Measurements from ENCODE around the gene RELA. TPM values are rescaled to one million over a fixed set of nuclear protein-coding genes. Genes with fewer than 3 reads are reported as not detected.
A peak's percentile ranks its signal among the peaks of the same experiment; 100 is the strongest.

The RELA gene
- total RNA-seq, 2 experiments from 2014 or later = 76.9 to 109 TPM

DNA sequence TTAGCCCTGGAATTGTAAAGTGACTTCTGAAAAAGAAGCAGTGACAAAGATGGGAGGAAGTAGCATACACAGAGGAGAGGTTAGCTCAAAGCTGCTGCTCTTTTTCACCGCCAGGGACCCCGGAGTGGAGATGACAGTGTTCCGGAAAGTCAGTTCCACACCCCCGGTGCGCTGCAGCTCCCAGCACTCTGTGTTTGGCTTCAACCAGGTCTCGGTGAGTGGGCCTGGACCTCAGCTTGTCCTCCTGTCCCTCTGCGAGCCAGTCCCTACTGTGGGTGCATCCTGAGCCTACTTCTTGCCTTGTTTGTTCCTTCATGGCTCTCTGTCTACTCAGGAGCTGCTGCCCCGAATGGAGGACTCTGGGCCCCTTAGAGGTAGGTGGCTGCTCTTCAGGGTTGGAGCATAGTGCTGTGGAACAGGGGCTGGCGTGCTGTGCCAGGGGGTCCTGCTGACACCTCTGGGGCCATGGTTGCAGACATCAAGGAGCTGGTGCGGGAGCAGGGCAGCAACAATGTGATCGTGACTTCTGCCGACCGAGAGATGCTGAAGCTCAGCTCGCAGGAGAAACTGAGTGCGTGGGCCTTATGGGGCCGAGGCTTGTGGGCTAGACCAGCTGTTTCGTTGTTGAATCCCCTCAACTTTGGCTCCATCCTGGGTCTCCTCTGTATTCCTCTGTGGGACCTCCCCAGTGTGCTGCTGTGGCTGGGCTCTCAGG, 45.4 kb downstream of the RELA start:
- H3K9me3 Mint-ChIP-seq (ENCODE audit: low read depth) = no peaks in the 10 kb centered on the region
- CTCF ChIA-PET = interaction anchor here (0.6 to 1.0 kb wide), 6 partner anchors 8 to 214 kb away, joined by 3 to 5 read pairs (median 3); partner anchors contain the start of gene RNASEH2C
- H3K27ac Mint-ChIP-seq = peak overlapping the region; percentile 90
- no peak for ATAC-seq
- no peaks in the 10 kb centered on the region for H3K27me3 Mint-ChIP-seq
- peak overlapping the region; percentile 93 for H3K4me3 Mint-ChIP-seq
- DNase-seq = no peak
- peaks cover 22% of the 10 kb centered on the region for H3K4me1 Mint-ChIP-seq
- H3K36me3 Mint-ChIP-seq (ENCODE audit: low read depth) = peaks cover 47% of the 10 kb centered on the region
- POLR2A ChIA-PET = no interaction called here
- intact Hi-C loops (cut with DNase I, micrococcal nuclease) = no loop called here

DNA sequence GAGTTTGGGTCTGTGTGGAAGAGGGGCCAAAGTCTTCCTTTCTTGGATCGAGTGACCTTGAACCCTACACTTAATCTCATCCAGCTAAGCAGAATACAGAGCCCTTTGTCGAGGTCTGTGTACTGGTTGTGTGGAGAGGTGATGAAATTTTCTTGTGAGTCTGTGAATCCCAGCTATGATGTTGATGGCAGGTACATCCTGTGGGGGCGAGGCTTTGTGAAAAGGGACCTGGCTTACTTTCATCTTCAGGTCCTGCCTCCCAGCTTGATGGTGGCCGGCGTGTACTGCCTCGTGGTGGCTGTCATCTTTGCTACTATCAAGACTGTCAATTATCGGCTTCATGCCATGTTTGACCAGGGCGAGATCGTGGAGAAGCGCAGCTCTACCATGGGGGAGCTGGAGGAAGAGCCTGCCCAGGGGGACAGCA, 46.1 kb downstream of the RELA start:
- intact Hi-C loops (cut with DNase I, micrococcal nuclease) = no loop called here
- peaks cover 47% of the 10 kb centered on the region for H3K36me3 Mint-ChIP-seq (ENCODE audit: low read depth)
- POLR2A ChIA-PET = no interaction called here
- H3K4me3 Mint-ChIP-seq = peak overlapping the region; percentile 93
- H3K4me1 Mint-ChIP-seq = peaks cover 27% of the 10 kb centered on the region
- CTCF ChIA-PET = interaction anchor here (0.7 to 0.8 kb wide), 4 partner anchors 10 to 35 kb away, joined by 3 to 5 read pairs (median 3); partner anchors contain the start of gene SIPA1
- H3K9me3 Mint-ChIP-seq (ENCODE audit: low read depth) = no peaks in the 10 kb centered on the region
- H3K27me3 Mint-ChIP-seq = no peaks in the 10 kb centered on the region
- ATAC-seq = no peak
- peak overlapping the region; percentile 90 for H3K27ac Mint-ChIP-seq
- DNase-seq = peak; percentile 60

DNA sequence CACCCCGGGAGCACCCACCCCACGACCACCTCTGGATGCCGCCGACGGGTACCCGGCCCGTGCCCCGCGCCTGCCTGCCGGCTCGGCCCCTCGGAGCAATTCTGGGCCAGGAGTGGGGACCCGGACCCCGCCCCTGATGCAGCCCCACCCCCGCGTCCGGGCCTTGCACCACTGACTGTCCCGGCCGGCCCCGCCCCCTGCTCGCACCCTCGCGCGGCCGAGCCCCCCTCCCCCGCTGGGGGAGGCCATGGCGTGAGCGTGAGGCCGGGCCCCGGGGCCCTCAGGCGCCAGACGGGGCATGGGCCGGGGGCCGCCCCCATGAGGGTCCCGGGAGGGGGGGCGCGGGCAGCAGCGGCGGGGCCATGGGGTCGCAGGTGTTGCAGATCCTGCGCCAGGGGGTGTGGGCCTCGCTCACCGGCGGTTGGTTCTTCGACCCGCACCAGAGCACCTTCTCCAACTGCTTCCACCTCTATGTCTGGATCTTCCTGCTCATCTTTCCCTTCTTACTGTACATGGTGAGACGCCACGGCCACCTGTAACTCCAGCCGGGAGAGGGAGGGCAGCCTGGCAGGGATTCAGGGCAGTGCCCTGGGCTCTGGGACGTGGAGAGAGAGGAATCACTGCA, 46.7 kb downstream of the RELA start:
- no peaks in the 10 kb centered on the region for H3K27me3 Mint-ChIP-seq
- CTCF ChIA-PET = interaction anchor here (0.8 to 1.8 kb wide), 11 partner anchors 10 to 429 kb away, joined by 3 to 20 read pairs (median 4); partner anchors contain the start of genes CCDC85B, FAM89B, SIPA1 and ZNRD2
- H3K4me1 Mint-ChIP-seq = peaks cover 31% of the 10 kb centered on the region
- H3K4me3 Mint-ChIP-seq = peak overlapping the region; percentile 96
- H3K27ac Mint-ChIP-seq = peak overlapping the region; percentile 94
- no peak for ATAC-seq
- POLR2A ChIA-PET = interaction anchor here (0.8 to 1.4 kb wide), 7 partner anchors 22 to 191 kb away, joined by 3 to 9 read pairs (median 4); partner anchors contain the start of genes EHBP1L1, MALAT1, SCYL1 and SIPA1
- intact Hi-C loops (cut with DNase I, micrococcal nuclease) = loop anchor here (1.0 to 2.0 kb wide), 24 partner anchors 22 to 692 kb away; partner anchors contain the start of genes SIPA1 (in 2 of the 2), SLC25A45 (in 2 of the 2), ZNRD2 (in 2 of the 2) and BANF1 (in 1 of the 2)
- H3K9me3 Mint-ChIP-seq (ENCODE audit: low read depth) = no peaks in the 10 kb centered on the region
- peak; percentile 68 for DNase-seq
- H3K36me3 Mint-ChIP-seq (ENCODE audit: low read depth) = peaks cover 45% of the 10 kb centered on the region

DNA sequence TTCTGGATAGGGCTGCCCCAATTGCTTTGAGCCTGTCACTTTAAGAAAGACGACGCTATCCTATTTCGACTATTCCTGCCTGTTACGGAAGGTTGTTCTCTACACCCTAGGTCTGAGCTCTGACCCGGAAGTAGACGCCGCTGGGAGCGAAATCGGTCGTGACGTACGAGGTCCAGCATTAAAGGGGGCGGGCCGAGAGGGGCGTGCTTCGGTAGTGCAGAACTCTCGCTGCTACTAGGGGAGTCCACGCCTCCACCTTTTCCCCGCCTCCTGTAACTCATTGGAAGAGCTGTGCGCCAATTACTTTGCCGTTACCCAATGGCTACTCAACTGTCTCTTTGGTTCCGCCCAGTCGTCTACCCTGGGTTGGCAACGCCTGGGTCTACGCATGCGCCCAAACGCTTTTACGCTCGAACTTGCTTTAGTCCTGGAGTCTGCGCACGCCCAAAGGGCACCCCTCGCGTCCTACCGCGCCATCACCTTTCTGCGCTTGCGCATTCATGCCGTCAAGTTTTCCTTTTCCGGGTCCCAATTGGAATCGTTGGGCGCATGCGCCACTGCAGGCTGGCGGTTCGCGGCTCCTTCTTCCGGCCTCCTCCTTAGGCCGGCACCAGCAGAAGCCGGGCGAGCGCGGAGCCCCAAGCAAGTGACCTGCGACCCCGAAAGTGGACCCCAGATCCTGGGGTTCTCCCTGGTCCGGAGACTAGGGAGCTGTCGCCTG, 47.3 kb downstream of the RELA start, which contains the start of gene PCNX3:
Gene PCNX3, plus strand, starts transcription at position 548 of the 721 bp plus-strand sequence. CDS start 536 bp downstream, outside the sequence.
- H3K27ac Mint-ChIP-seq = peak within 1 kb of the TSS; percentile 94
- peak within 1 kb of the TSS; percentile 96 for H3K4me3 Mint-ChIP-seq
- peaks cover 38% of the 10 kb centered on the region for H3K4me1 Mint-ChIP-seq
- ATAC-seq = peak; percentile 93
- H3K9me3 Mint-ChIP-seq (ENCODE audit: low read depth) = no peaks in the 10 kb centered on the region
- ChIA-PET POLR2A (interaction anchor here (0.5 to 1.4 kb wide), 21 partner anchors 23 to 479 kb away, joined by 3 to 9 read pairs (median 4); partner anchors contain the start of genes CFL1, EHBP1L1, FAM89B and MALAT1), CTCF (interaction anchor here (0.6 to 1.8 kb wide), 21 partner anchors 17 to 1314 kb away, joined by 3 to 20 read pairs (median 4); partner anchors contain the start of genes CCDC85B, FAM89B, FIBP and KAT5)
- peak; percentile 100 for DNase-seq
- intact Hi-C loops (cut with DNase I, micrococcal nuclease) = loop anchor here (1.0 to 2.0 kb wide), 24 partner anchors 23 to 691 kb away; partner anchors contain the start of genes SIPA1 (in 2 of the 2), SLC25A45 (in 2 of the 2), ZNRD2 (in 2 of the 2) and BANF1 (in 1 of the 2)
- H3K27me3 Mint-ChIP-seq = no peaks in the 10 kb centered on the region
- H3K36me3 Mint-ChIP-seq (ENCODE audit: low read depth) = peaks cover 45% of the 10 kb centered on the region

DNA sequence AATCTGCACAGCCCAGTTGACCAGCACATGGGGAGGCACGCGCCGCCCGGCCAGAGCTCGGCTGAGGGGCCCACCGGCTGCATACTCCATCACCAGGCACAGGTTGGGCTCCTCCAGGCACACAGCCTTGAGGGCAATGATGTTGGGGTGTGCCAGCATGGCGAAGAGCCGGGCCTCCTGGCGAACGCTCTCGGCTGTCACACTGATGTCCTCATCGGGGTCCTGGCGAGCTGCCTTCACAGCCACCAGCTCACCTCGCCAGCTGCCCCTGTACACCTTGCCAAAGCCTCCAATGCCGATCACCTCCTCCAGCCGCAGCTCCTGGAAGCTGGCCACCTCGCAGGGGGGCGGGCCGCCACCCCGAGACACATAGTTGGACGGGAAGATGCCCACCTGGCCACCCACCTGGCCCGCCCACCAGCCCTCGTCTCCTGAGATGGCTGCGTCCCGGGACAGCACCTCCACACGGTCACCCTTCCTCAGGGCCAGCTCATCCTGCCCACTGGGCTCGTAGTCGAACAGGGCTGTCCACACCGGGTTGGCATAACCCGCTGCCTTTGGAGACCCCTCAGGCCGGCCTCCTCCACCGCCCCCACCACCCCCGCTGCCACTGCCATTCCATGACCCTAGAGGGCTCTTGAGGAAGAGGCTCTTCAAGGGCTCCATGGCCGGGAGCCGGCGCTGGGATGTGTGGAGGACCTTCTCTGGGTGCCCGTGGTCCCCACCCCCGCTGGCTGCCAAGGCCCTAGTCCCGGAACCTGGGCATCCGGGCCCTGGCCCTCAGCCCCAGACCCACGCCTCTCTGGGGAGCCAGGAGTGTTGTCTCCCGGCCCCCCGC, 49.4 kb downstream of the RELA start:
- ATAC-seq (no peak), DNase-seq (peak; percentile 46)
- ChIA-PET CTCF (interaction anchor here (0.8 to 1.5 kb wide), 4 partner anchors 13 to 72 kb away, joined by 3 to 6 read pairs (median 4); partner anchors contain the start of gene EHBP1L1), POLR2A (interaction anchor here (0.6 to 1.7 kb wide), 5 partner anchors 10 to 231 kb away, joined by 3 to 5 read pairs (median 3); partner anchors contain the start of genes RELA and SLC25A45)
- Mint-ChIP-seq H3K27me3 (no peaks in the 10 kb centered on the region), H3K9me3 (ENCODE audit: low read depth) (no peaks in the 10 kb centered on the region), H3K27ac (peak overlapping the region; percentile 69), H3K4me1 (peaks cover 51% of the 10 kb centered on the region), H3K4me3 (peak overlapping the region; percentile 96), H3K36me3 (ENCODE audit: low read depth) (peaks cover 42% of the 10 kb centered on the region)
- intact Hi-C loops (cut with DNase I, micrococcal nuclease) = loop anchor here in 1 of 2 experiments (2.0 kb wide), 1 partner anchor 19 kb away; the partner anchor contains the start of gene KCNK7

DNA sequence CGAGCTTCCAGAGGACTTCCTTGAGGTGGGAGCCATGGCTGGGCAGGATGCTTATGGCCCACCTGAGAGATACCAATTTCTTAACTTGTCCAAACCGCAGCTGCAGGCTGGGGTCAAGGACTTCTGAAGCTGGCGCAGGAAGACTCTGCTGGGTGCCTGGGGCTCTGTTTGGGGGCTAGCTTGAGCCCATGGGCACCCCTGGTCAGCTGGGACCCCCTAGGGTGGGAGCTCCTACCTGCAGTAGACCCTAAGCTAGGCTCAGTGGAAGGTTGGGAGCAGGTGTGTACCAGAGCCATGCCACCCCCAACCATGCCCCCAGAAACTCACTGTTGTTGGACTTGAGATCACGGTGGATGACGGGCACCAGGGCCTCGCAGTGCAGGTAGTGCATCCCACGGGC, 50.0 kb downstream of the RELA start:
- POLR2A ChIA-PET = interaction anchor here (0.7 to 1.7 kb wide), 3 partner anchors 19 to 231 kb away, joined by 3 read pairs; partner anchors contain the start of gene SLC25A45
- ATAC-seq (no peak), DNase-seq (no peak)
- CTCF ChIA-PET = interaction anchor here (0.6 to 1.5 kb wide), 7 partner anchors 13 to 71 kb away, joined by 3 to 6 read pairs (median 4); partner anchors contain the start of gene EHBP1L1
- intact Hi-C loops (cut with DNase I, micrococcal nuclease) = loop anchor here in 1 of 2 experiments (2.0 kb wide), 1 partner anchor 18 kb away; the partner anchor contains the start of gene KCNK7
- peak overlapping the region; percentile 96 for H3K4me3 Mint-ChIP-seq
- peaks cover 51% of the 10 kb centered on the region for H3K4me1 Mint-ChIP-seq
- no peaks in the 10 kb centered on the region for H3K9me3 Mint-ChIP-seq (ENCODE audit: low read depth)
- peak overlapping the region; percentile 90 for H3K27ac Mint-ChIP-seq
- no peaks in the 10 kb centered on the region for H3K27me3 Mint-ChIP-seq
- peaks cover 47% of the 10 kb centered on the region for H3K36me3 Mint-ChIP-seq (ENCODE audit: low read depth)

DNA sequence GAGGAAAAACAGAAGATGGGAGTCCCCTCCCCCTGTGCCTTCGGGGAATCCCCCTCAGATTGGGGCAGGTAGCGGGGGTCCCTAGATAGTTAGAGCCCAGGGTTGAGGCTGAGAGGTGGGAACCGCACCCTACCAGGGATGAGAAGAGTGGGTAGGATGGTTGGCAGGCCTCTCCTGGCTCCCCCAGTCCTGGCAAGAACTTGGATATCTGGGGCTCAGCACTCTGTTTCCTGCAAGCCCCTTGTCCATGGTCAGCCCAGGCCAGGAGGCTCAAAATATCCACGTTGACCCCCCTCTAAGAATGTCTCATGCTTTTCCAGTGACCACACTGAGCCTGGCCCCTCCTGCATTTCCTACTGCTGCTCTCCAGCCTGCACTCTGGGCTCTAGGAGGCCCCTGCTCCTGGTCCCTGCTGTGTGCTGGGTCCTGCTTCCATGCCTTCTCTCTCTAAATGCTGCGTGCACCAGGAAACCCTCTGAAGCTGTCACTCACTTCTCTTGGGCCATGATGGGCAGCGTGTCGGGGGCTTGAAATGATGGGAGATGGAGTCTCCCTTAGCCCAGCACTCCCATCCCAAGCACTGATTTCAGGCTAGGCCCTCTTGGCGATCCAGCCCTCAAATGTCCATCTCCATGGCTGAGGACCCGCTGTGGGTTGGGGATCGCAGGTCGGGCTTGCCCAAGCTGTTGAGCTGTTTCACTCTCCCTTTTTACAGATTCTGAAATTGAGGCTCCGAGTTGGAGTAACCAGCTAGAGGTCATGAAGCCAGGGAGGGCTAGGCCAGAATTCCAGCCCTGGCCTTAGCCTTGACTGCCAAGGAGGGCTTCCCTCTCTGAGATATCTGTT, 50.7 kb downstream of the RELA start:
- CTCF ChIA-PET = interaction anchor here (0.6 to 1.5 kb wide), 6 partner anchors 14 to 71 kb away, joined by 3 to 6 read pairs (median 4); partner anchors contain the start of gene EHBP1L1
- no peaks in the 10 kb centered on the region for H3K27me3 Mint-ChIP-seq
- H3K36me3 Mint-ChIP-seq (ENCODE audit: low read depth) = peaks cover 45% of the 10 kb centered on the region
- no peak for ATAC-seq
- H3K4me1 Mint-ChIP-seq = peaks cover 45% of the 10 kb centered on the region
- no peaks in the 10 kb centered on the region for H3K9me3 Mint-ChIP-seq (ENCODE audit: low read depth)
- POLR2A ChIA-PET = interaction anchor here (1.7 kb wide), 1 partner anchor 18 kb away, joined by 3 read pairs; no protein-coding TSS in a partner anchor
- intact Hi-C loops (cut with DNase I, micrococcal nuclease) = loop anchor here in 1 of 2 experiments (2.0 kb wide), 1 partner anchor 17 kb away; the partner anchor contains the start of gene KCNK7
- no peak for DNase-seq
- peak overlapping the region; percentile 90 for H3K27ac Mint-ChIP-seq
- peak overlapping the region; percentile 96 for H3K4me3 Mint-ChIP-seq

DNA sequence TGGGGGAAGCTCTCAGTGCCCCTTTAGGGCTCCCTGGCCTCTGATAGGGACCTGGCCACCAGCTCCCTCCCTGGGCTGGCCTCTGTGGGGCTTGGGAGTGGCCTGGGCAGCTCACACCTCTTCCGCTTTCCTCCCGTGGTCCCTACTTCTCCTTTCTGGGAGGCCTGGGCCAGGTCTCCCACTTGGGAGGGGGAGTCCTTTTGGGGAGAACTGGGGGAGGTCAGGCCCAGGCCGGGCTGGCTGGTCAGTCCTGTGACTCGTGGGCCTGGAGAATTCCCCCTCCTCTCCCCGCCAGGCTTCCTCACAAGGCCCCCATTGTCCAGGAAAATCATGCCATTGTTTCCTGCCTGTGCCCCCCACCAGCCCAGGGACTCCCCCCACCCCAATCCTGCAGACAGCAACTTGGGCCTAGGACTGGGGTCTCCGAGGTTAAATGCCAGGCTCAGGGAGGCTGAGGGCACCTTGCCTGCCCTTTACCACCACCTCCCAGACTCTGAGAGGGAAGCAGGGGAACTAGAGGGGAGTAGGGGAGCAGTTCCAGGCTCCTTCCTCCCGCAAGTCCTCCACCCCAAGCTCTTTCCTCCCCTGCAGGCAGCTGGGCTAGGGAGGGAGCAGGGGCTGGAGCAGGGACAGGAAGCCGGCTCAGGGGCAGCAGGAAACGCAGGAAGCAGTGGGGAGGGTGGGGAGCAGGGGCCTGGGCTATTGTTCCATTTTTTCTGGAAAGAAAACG, 51.5 kb downstream of the RELA start:
- intact Hi-C loops (cut with DNase I, micrococcal nuclease) = no loop called here
- Mint-ChIP-seq H3K9me3 (ENCODE audit: low read depth) (no peaks in the 10 kb centered on the region), H3K27me3 (no peaks in the 10 kb centered on the region), H3K4me3 (peak overlapping the region; percentile 96), H3K4me1 (peaks cover 37% of the 10 kb centered on the region), H3K36me3 (ENCODE audit: low read depth) (peaks cover 44% of the 10 kb centered on the region), H3K27ac (peak overlapping the region; percentile 51)
- no peak for DNase-seq
- ChIA-PET POLR2A (no interaction called here), CTCF (interaction anchor here (0.7 to 1.5 kb wide), 2 partner anchors 18 to 98 kb away, joined by 3 to 6 read pairs; no protein-coding TSS in a partner anchor)
- ATAC-seq = no peak
